IMR-90 (cell line): ENCODE results near the gene SLC38A7. TPM values are rescaled to one million over a fixed set of nuclear protein-coding genes. Genes with fewer than 3 reads are reported as not detected.
A peak's percentile ranks its signal among the peaks of the same experiment; 100 is the strongest.

Source experiments
- ATAC-seq: fragments of 200-7000 bp; cut with Tn5 transposase; 2 replicates; pipeline ENCODE4 v1.9.1; 2020; ENCODE audit warnings: low read depth, mild to moderate bottlenecking, moderate library complexity
- BruUV-seq: library from RNA; stranded (reverse); fragments of 400-500 nt; replicated peaks from 2 replicates; lab custom pipeline; 2021; lab: Mats Ljungman, UMichigan
- CTCF ChIA-PET: fragments of 300-600 bp; formaldehyde crosslinking; extraction: SDS; loops from one replicate; lab custom pipeline; 2021; ENCODE audit warnings: antibody characterized with exemption; lab: Yijun Ruan, JAX
- POLR2A ChIA-PET: fragments of 300-600 bp; sonication (Branson Sonifier 250); formaldehyde crosslinking; loops from one replicate; lab custom pipeline; 2022; ENCODE audit warnings: antibody characterized with exemption; ENCODE audit not compliant: unreplicated experiment; lab: Charles Lee
- DNase-seq: peaks from one replicate; pipeline ENCODE4 v3.0.0; 2013
- H2AFZ ChIP-seq: replicated peaks from 2 replicates; pipeline ENCODE3; 2013; ENCODE audit warnings: low read length, mild to moderate bottlenecking; ENCODE audit not compliant: poor library complexity
- H2AK5ac ChIP-seq: 2 replicates; pipeline ENCODE4 v1.6.1; 2013; ENCODE audit warnings: low read depth, low read length, inconsistent platforms
- H2AK9ac ChIP-seq: replicated peaks from 2 replicates; pipeline ENCODE3; 2013; ENCODE audit warnings: mild to moderate bottlenecking, low read depth, low read length, moderate library complexity; ENCODE audit not compliant: poor library complexity
- H2BK120ac ChIP-seq: 2 replicates; pipeline ENCODE4 v1.6.1; 2013; ENCODE audit warnings: low read depth, low read length, inconsistent platforms
- H2BK15ac ChIP-seq: 3 replicates; pipeline ENCODE4 v1.6.1; 2013; ENCODE audit warnings: low read depth, low read length, inconsistent platforms
- H2BK20ac ChIP-seq: 2 replicates; pipeline ENCODE4 v1.6.1; 2013; ENCODE audit warnings: low read depth, mild to moderate bottlenecking, inconsistent platforms, low read length, moderate library complexity
- H2BK5ac ChIP-seq: 2 replicates; pipeline ENCODE4 v1.6.1; 2013; ENCODE audit warnings: mild to moderate bottlenecking, low read depth, low read length, inconsistent platforms; ENCODE audit not compliant: poor library complexity, severe bottlenecking
- H3K14ac ChIP-seq: replicated peaks from 2 replicates; pipeline ENCODE4 v1.6.1; 2013; ENCODE audit warnings: low read depth, low read length, inconsistent platforms
- H3K18ac ChIP-seq: 2 replicates; pipeline ENCODE4 v1.6.1; 2013; ENCODE audit warnings: low read depth, low read length, control low read depth
- H3K23ac ChIP-seq: 2 replicates; pipeline ENCODE4 v1.6.1; 2013; ENCODE audit warnings: low read depth, low read length, inconsistent platforms
- H3K27ac ChIP-seq: 2 replicates; pipeline ENCODE4 v1.5.1; 2013; ENCODE audit warnings: mild to moderate bottlenecking, control low read depth, low read length; ENCODE audit not compliant: insufficient read depth
- H3K27me3 ChIP-seq: 2 replicates; pipeline ENCODE4 v1.6.1; 2013; ENCODE audit warnings: low read length; ENCODE audit not compliant: control insufficient read depth, insufficient read depth
- H3K36me3 ChIP-seq: 2 replicates; pipeline ENCODE4 v1.6.1; 2013; ENCODE audit warnings: low read length, mixed read lengths; ENCODE audit not compliant: control insufficient read depth, insufficient read depth
- H3K4ac ChIP-seq: 2 replicates; pipeline ENCODE4 v1.6.1; 2013; ENCODE audit warnings: low read depth, low read length, inconsistent platforms
- H3K4me1 ChIP-seq: 2 replicates; pipeline ENCODE4 v1.6.1; 2013; ENCODE audit warnings: low read length, mixed read lengths; ENCODE audit not compliant: control insufficient read depth, insufficient read depth
- H3K4me2 ChIP-seq: 2 replicates; pipeline ENCODE4 v1.6.1; 2013; ENCODE audit warnings: low read depth, mild to moderate bottlenecking, control low read depth, low read length, moderate library complexity
- H3K4me3 ChIP-seq: 2 replicates; pipeline ENCODE4 v1.5.1; 2013; ENCODE audit warnings: low read depth, mild to moderate bottlenecking, control low read depth, low read length, moderate library complexity; ENCODE audit not compliant: insufficient read depth
- H3K56ac ChIP-seq: 2 replicates; pipeline ENCODE4 v1.6.1; 2013; ENCODE audit warnings: low read length, inconsistent platforms; ENCODE audit not compliant: insufficient read depth; ENCODE audit errors: extremely low read depth
- H3K79me1 ChIP-seq, 2 experiments: 2 replicates each; pipeline ENCODE4 v1.6.1; 2013; ENCODE audit warnings: low read length in 2 of 2, inconsistent platforms in 1 of 2, low read depth in 1 of 2
- H3K9ac ChIP-seq: 2 replicates; pipeline ENCODE4 v1.6.1; 2013; ENCODE audit warnings: low read depth, low read length, control low read depth
- H3K9me1 ChIP-seq: 2 replicates; pipeline ENCODE4 v1.6.1; 2013; ENCODE audit warnings: low read length, inconsistent platforms; ENCODE audit not compliant: insufficient read depth
- H3K9me3 ChIP-seq: 2 replicates; pipeline ENCODE4 v1.6.1; 2013; ENCODE audit warnings: low read length; ENCODE audit not compliant: control insufficient read depth, insufficient read depth
- H4K20me1 ChIP-seq: 2 replicates; pipeline ENCODE4 v1.6.1; 2013; ENCODE audit warnings: low read length, inconsistent platforms; ENCODE audit not compliant: insufficient read depth
- H4K5ac ChIP-seq: 2 replicates; pipeline ENCODE4 v1.6.1; 2013; ENCODE audit warnings: mild to moderate bottlenecking, low read depth, low read length, control low read depth
- H4K8ac ChIP-seq, 2 experiments: 2 replicates each; pipeline ENCODE4 v1.6.1; 2013; ENCODE audit warnings: low read depth in 2 of 2, low read length in 2 of 2, control low read depth in 1 of 2, inconsistent platforms in 1 of 2
- H4K91ac ChIP-seq: 2 replicates; pipeline ENCODE4 v1.6.1; 2013; ENCODE audit warnings: low read depth, low read length, inconsistent platforms; ENCODE audit not compliant: insufficient read depth
- POLR2A ChIP-seq: IDR thresholded peaks from 2 replicates; pipeline ENCODE4 v1.6.1; 2012; ENCODE audit warnings: mild to moderate bottlenecking, low read depth, low read length
- RAD21 ChIP-seq: IDR thresholded peaks from 2 replicates; pipeline ENCODE4 v1.6.1; 2012; ENCODE audit warnings: low read length, improper control_type of control experiment
- SMC3 ChIP-seq: fragments of 150-350 bp; IDR thresholded peaks from 2 replicates; pipeline ENCODE4 v1.6.1; 2016; ENCODE audit warnings: low read depth, mild to moderate bottlenecking, antibody characterized with exemption, low read length, moderate library complexity
- WGBS, 2 experiments: methylation state at CpG; one replicate each; pipeline versions ENCODE4 v1.1.5 to v1.1.7; 2013; ENCODE audit warnings: missing lambda C conversion rate in 2 of 2; ENCODE audit not compliant: insufficient read length in 1 of 2; ENCODE audit errors: extremely low coverage in 2 of 2; 5-methylcytosine and 5-hydroxymethylcytosine counted together
- dilution Hi-C: fragments of 300-500 bp; cut with HindIII; formaldehyde crosslinking; loops from one replicate; pipeline ENCODE4 v1.14.3; 2018; ENCODE audit warnings: low sequenced_read_pairs; ENCODE audit not compliant: unreplicated experiment
- in situ Hi-C: fragments of 300-500 bp; cut with MboI; formaldehyde crosslinking; loops from 3 replicates; pipeline ENCODE4 v1.14.3; 2019; ENCODE audit warnings: low sequenced_read_pairs, inconsistent platforms, mixed read lengths
- intact Hi-C: fragments of 100-400 bp; cut with micrococcal nuclease; formaldehyde crosslinking; loops from 2 replicates; pipeline ENCODE4 v1.10.0; 2022
- polyA plus RNA-seq, 3 experiments: library from polyadenylated mRNA; depleted of rRNA; stranded (reverse); fragments of >200 nt; gene quantifications; 2 replicates each; pipeline ENCODE4 v1.2.3, GENCODE V29; 2012; ENCODE audit warnings: low replicate concordance in 1 of 3
- total RNA-seq: library from RNA; depleted of rRNA; stranded (reverse); fragments of >200 nt; gene quantifications from 2 replicates; pipeline ENCODE4 v1.2.3, GENCODE V29; 2012

Gene SLC38A7
- total and polyA plus RNA-seq, 2 of the 4 experiments (the other 2 are of a cell fraction) = 14.7 to 16.4 TPM

DNA sequence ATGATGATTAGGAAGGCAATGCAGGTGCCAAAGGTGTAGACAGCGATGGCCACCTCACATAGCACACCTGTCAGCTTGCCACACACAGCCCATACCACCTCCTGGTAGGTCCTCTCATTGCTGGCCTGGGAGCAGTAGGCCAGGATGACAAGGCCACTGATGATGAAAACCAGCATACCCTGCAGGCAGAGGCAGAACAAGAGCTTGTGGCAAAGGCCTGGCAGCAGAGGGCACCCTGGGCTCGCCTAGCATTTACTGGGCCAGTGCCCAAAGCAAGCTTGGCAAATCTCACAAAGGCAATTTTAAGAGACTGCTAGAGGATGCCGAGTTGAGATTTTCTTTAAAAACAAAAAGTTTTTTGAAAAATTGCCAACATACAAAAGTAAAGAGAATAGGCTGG is 5.9 kb downstream of the SLC38A7 start:
- H2AK9ac ChIP-seq = peak overlapping the region; percentile 80
- no peak overlapping the region for H3K14ac ChIP-seq
- H3K27me3 ChIP-seq = no peaks in the 10 kb centered on the region
- H3K36me3 ChIP-seq = peaks cover 44% of the 10 kb centered on the region
- TF ChIP-seq RAD21 = peak; percentile 20; the same call in 1 of the 2 replicates
- TF ChIP-seq POLR2A = no peak
- TF ChIP-seq SMC3 = 0 out of 2 replicates have a peak, but pooled peaks have one; percentile 18
- H4K8ac ChIP-seq = no peak overlapping the region
- no peaks in the 10 kb centered on the region for H3K9me3 ChIP-seq
- H4K5ac ChIP-seq = no peak overlapping the region
- dilution Hi-C loops (no loop called here), intact Hi-C loops (loop anchor here (1.0 kb wide), 1 partner anchor 78 kb away; no protein-coding TSS in a partner anchor), in situ Hi-C loops (no loop called here)
- no peak overlapping the region for H2AK5ac ChIP-seq
- no peak overlapping the region for H3K27ac ChIP-seq
- H3K4me3 ChIP-seq = no peak overlapping the region
- no peak overlapping the region for H3K4me2 ChIP-seq
- H2BK120ac ChIP-seq = no peak overlapping the region
- no peak overlapping the region for H3K56ac ChIP-seq
- no peak overlapping the region for H3K23ac ChIP-seq
- H3K9ac ChIP-seq = no peak overlapping the region
- H2BK20ac ChIP-seq = no peak overlapping the region
- no peak overlapping the region for H3K18ac ChIP-seq
- BruUV-seq = no TSS peak
- CTCF ChIA-PET = interaction anchor here (0.6 to 2.3 kb wide), 2 partner anchors 77 to 343 kb away, joined by 5 to 8 read pairs; no protein-coding TSS in a partner anchor
- H3K9me1 ChIP-seq = peaks cover 10% of the 10 kb centered on the region
- H2AFZ ChIP-seq = no peak overlapping the region
- H2BK5ac ChIP-seq = no peak overlapping the region
- peaks cover 7 to 24% of the 10 kb centered on the region in 2 experiments for H3K79me1 ChIP-seq
- no CpG with 5 or more reads among the region's 3 CpGs for WGBS, 2 experiments
- peaks cover 6% of the 10 kb centered on the region for H3K4me1 ChIP-seq
- no peak overlapping the region for H3K4ac ChIP-seq
- peak; percentile 59; the same call in 1 of the 2 replicates for ATAC-seq
- H4K20me1 ChIP-seq = no peaks in the 10 kb centered on the region; the same call in 1 of the 2 replicates
- no peak for DNase-seq
- H2BK15ac ChIP-seq = no peak overlapping the region
- no peak overlapping the region for H4K91ac ChIP-seq
- POLR2A ChIA-PET = no interaction called here
